SK-N-SH (cell line): ENCODE data around the gene THPO. TPM values are rescaled to one million over a fixed set of nuclear protein-coding genes. Genes with fewer than 3 reads are reported as not detected.

Source experiments
- CTCF ChIA-PET: fragments of 300-600, 350-600 bp; formaldehyde crosslinking; extraction: SDS; loops from one replicate; lab custom pipeline; 2021; lab: Yijun Ruan, JAX
- POLR2A ChIA-PET: fragments of 350-600 bp; sonication (Branson Sonifier 250); formaldehyde crosslinking; extraction: SDS; loops from one replicate; lab custom pipeline; 2020; ENCODE audit warnings: antibody characterized with exemption, inconsistent platforms; lab: Yijun Ruan, JAX
- DNase-seq: peaks from one replicate; pipeline ENCODE4 v3.0.0; 2012
- H2AFZ ChIP-seq: fragments of 200-600 bp; sonication (generic); 2 replicates; pipeline ENCODE4 v1.8.1; 2016; ENCODE audit warnings: antibody characterized with exemption, mild to moderate bottlenecking, low read depth
- H3F3A ChIP-seq: fragments of 200-600 bp; sonication (generic); replicated peaks from 2 replicates; pipeline ENCODE3; 2016; ENCODE audit warnings: antibody characterized with exemption, mild to moderate bottlenecking; ENCODE audit not compliant: insufficient read depth
- H3K27ac ChIP-seq, 2 experiments: fragments of 200-500 bp in 1 of 2; fragments of 200-600 bp in 1 of 2; sonication (Bioruptor generic) in 1 of 2; sonication (generic), shearing (Covaris generic) in 1 of 2; 2 replicates each; pipeline versions ENCODE4 v1.5.1 to v1.6.1; 2014 to 2016; ENCODE audit warnings: low read depth in 2 of 2, inconsistent platforms in 1 of 2, low read length in 1 of 2, mild to moderate bottlenecking in 1 of 2, mixed read lengths in 1 of 2
- H3K27me3 ChIP-seq: fragments of 200-600 bp; sonication (generic), shearing (Covaris generic); 2 replicates; pipeline ENCODE4 v1.6.1; 2016; ENCODE audit warnings: mixed run types; ENCODE audit not compliant: insufficient read depth
- H3K36me3 ChIP-seq, 2 experiments: fragments of 200-500 bp in 1 of 2; fragments of 200-600 bp in 1 of 2; sonication (Bioruptor generic) in 1 of 2; sonication (generic) in 1 of 2; replicated peaks in 1 of 2; 2 replicates each; pipeline versions ENCODE3 to v1.5.1; 2014 to 2016; ENCODE audit warnings: low read length in 1 of 2, mild to moderate bottlenecking in 1 of 2; ENCODE audit not compliant: insufficient read depth in 2 of 2, control insufficient read depth in 1 of 2
- H3K4me1 ChIP-seq, 2 experiments: fragments of 200-500 bp in 1 of 2; fragments of 200-600 bp in 1 of 2; sonication (Bioruptor generic) in 1 of 2; sonication (generic), shearing (Covaris generic) in 1 of 2; 2 replicates each; pipeline versions ENCODE4 v1.5.1 to v1.6.1; 2014 to 2016; ENCODE audit warnings: low read depth in 1 of 2, low read length in 1 of 2, mixed run types in 1 of 2; ENCODE audit not compliant: insufficient read depth in 2 of 2, control insufficient read depth in 1 of 2
- H3K4me2 ChIP-seq: fragments of 200-600 bp; sonication (generic), shearing (Covaris generic); 2 replicates; pipeline ENCODE4 v1.6.1; 2017; ENCODE audit warnings: mixed run types
- H3K4me3 ChIP-seq, 2 experiments: fragments of 200-500 bp in 1 of 2; fragments of 200-600 bp in 1 of 2; sonication (Bioruptor generic) in 1 of 2; sonication (generic), shearing (Covaris generic) in 1 of 2; 2 replicates each; pipeline versions ENCODE4 v1.5.1 to v1.8.1; 2014 to 2016; ENCODE audit warnings: low read depth in 2 of 2, inconsistent platforms in 1 of 2, low read length in 1 of 2, mild to moderate bottlenecking in 1 of 2, mixed read lengths in 1 of 2, moderate library complexity in 1 of 2
- H3K79me2 ChIP-seq: fragments of 200-600 bp; sonication (generic); 2 replicates; pipeline ENCODE4 v1.8.1; 2017; ENCODE audit warnings: mild to moderate bottlenecking; ENCODE audit not compliant: insufficient read depth
- H3K9ac ChIP-seq: fragments of 200-600 bp; sonication (generic); 2 replicates; pipeline ENCODE4 v1.6.1; 2017; ENCODE audit warnings: mixed run types
- H3K9me2 ChIP-seq: fragments of 200-600 bp; sonication (generic); 2 replicates; pipeline ENCODE4 v1.6.1; 2017; ENCODE audit warnings: mixed run types
- H3K9me3 ChIP-seq: fragments of 200-600 bp; sonication (generic); 2 replicates; pipeline ENCODE4 v1.6.1; 2017; ENCODE audit warnings: mixed run types, mild to moderate bottlenecking, moderate library complexity
- H4K20me1 ChIP-seq: fragments of 200-600 bp; sonication (generic); 2 replicates; pipeline ENCODE4 v1.6.1; 2017; ENCODE audit warnings: mild to moderate bottlenecking, mixed run types; ENCODE audit not compliant: insufficient read depth
- CHD2 ChIP-seq: fragments of 150-350 bp; IDR thresholded peaks from 2 replicates; pipeline ENCODE4 v1.6.1; 2018; ENCODE audit warnings: low read length; ENCODE audit not compliant: partially characterized antibody
- FOSL2 ChIP-seq: IDR thresholded peaks from 2 replicates; pipeline ENCODE4 v1.4.0; 2012; ENCODE audit warnings: low read depth, mild to moderate bottlenecking, moderate library complexity, borderline replicate concordance
- GABPA ChIP-seq: IDR thresholded peaks from 2 replicates; pipeline ENCODE4 v1.4.0; 2012; ENCODE audit warnings: low read depth, mild to moderate bottlenecking
- IRF3 ChIP-seq: fragments of 150-350 bp; IDR thresholded peaks from 2 replicates; pipeline ENCODE4 v1.6.1; 2016; ENCODE audit warnings: mild to moderate bottlenecking, low read depth, low read length
- MAX ChIP-seq: IDR thresholded peaks from 2 replicates; pipeline ENCODE4 v1.4.0; 2012; ENCODE audit warnings: low read depth
- MEF2A ChIP-seq: IDR thresholded peaks from 2 replicates; pipeline ENCODE4 v1.4.0; 2012; ENCODE audit warnings: low read depth, borderline replicate concordance
- MXI1 ChIP-seq: IDR thresholded peaks from 2 replicates; pipeline ENCODE4 v1.6.1; 2012; ENCODE audit warnings: mild to moderate bottlenecking, low read depth, low read length, improper control_type of control experiment
- RFX5 ChIP-seq: IDR thresholded peaks from 2 replicates; pipeline ENCODE4 v1.6.1; 2012; ENCODE audit warnings: mild to moderate bottlenecking, improper control_type of control experiment, low read length
- SMC3 ChIP-seq: IDR thresholded peaks from 2 replicates; pipeline ENCODE4 v1.6.1; 2012; ENCODE audit warnings: low read depth, low read length, improper control_type of control experiment
- TEAD4 ChIP-seq: IDR thresholded peaks from 2 replicates; pipeline ENCODE4 v1.4.0; 2012; ENCODE audit warnings: mild to moderate bottlenecking, borderline replicate concordance; ENCODE audit not compliant: insufficient read depth
- USF1 ChIP-seq: IDR thresholded peaks from 2 replicates; pipeline ENCODE4 v1.4.0; 2012; ENCODE audit warnings: low read depth, borderline replicate concordance
- YY1 ChIP-seq: IDR thresholded peaks from 2 replicates; pipeline ENCODE4 v1.4.0; 2012; ENCODE audit warnings: low read depth, mild to moderate bottlenecking
- WGBS: methylation state at CpG from one replicate; pipeline ENCODE4 v1.1.6; 2017; ENCODE audit warnings: low lambda C conversion rate; 5-methylcytosine and 5-hydroxymethylcytosine counted together
- polyA plus RNA-seq, 3 experiments: library from polyadenylated mRNA; depleted of rRNA; stranded (reverse); fragments of >200 nt; gene quantifications; 2 replicates each; pipeline ENCODE4 v1.2.3, GENCODE V29; 2012

THPO gene
- polyA plus RNA-seq, 1 of the 3 experiments (the other 2 are of a cell fraction), result 0.07 TPM

GRCh38 chr3:184336547-184337398, 41.2 kb downstream of the THPO start:
- Histone ChIP-seq H3K4me2 (peak overlapping the region; percentile 85), H3F3A (peaks cover 40% of the 10 kb centered on the region), H3K9ac (peak overlapping the region; percentile 83), H3K79me2 (peaks cover 74% of the 10 kb centered on the region), H4K20me1 (peaks cover 22% of the 10 kb centered on the region), H2AFZ (no peak overlapping the region), H3K4me1 (peaks cover 37 to 49% of the 10 kb centered on the region in 2 experiments; a peak in 3 of 4 replicates), H3K27me3 (no peaks in the 10 kb centered on the region), H3K4me3 (peak overlapping the region; percentile 72 to 74), H3K36me3 (peaks cover 22 to 37% of the 10 kb centered on the region in 2 experiments), H3K9me2 (no peaks in the 10 kb centered on the region), H3K27ac (peak overlapping the region; percentile 90 to 92), H3K9me3 (no peaks in the 10 kb centered on the region)
- DNase-seq, result peak; percentile 67
- WGBS, result 19% methylated on average over 7 of the region's 17 CpGs
- ChIA-PET POLR2A (interaction anchor here (0.7 to 3.1 kb wide), 7 partner anchors 9 to 32 kb away, joined by 3 to 19 read pairs (median 4); partner anchors contain the start of genes CLCN2 and POLR2H), CTCF (interaction anchor here (0.7 to 5.2 kb wide), 5 partner anchors 9 to 53 kb away, joined by 3 to 63 read pairs (median 4); no protein-coding TSS in a partner anchor)
- TF ChIP-seq MEF2A (no peak), FOSL2 (no peak), IRF3 (no peak), YY1 (no peak), CHD2 (no peak), MAX (peak; percentile 35; the same call in 1 of the 2 replicates), SMC3 (no peak), TEAD4 (no peak), GABPA (peak; percentile 61), MXI1 (peak; percentile 70), RFX5 (no peak), USF1 (peak; percentile 47; the same call in 1 of the 2 replicates)
